Measurements from ENCODE around the gene RNF180.

The RNF180 gene, protein sequence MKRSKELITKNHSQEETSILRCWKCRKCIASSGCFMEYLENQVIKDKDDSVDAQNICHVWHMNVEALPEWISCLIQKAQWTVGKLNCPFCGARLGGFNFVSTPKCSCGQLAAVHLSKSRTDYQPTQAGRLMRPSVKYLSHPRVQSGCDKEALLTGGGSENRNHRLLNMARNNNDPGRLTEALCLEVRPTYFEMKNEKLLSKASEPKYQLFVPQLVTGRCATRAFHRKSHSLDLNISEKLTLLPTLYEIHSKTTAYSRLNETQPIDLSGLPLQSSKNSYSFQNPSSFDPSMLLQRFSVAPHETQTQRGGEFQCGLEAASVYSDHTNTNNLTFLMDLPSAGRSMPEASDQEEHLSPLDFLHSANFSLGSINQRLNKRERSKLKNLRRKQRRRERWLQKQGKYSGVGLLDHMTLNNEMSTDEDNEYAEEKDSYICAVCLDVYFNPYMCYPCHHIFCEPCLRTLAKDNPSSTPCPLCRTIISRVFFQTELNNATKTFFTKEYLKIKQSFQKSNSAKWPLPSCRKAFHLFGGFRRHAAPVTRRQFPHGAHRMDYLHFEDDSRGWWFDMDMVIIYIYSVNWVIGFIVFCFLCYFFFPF

DNA sequence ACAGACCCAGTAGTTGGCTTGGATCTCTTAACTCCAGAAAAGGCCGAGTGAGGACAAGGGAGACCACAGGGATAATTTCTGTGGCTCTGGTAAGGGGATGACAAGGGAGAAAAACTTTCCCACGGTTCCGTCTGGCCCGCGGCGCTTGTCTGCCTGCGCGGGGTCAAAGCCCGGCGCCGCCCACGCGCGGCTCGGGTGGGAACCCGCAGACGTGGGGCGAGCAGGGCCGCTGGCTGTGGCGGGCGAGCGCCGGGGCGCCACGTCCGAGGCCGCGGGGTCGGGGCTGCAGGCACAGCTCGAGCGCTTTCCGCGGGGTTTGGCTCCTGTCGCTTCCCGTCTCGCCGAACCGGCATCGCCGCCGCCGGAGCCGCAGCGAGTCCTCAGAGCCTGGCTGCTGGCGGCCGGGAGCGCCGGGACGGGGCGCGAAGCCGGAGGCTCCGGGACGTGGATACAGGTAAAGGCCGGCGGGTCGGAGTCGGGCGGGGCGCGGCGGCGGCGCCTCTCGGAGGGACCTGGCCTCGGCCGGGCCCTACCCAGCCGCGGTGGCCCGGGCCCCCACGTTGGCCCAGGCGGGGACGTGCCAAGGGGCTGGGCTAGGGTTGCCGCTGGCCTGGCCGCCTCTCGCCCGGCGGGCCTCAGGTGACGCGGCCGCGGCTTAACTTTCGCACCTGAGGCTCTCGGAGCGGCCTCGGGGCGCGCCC lies at the start of gene RNF180:
Gene RNF180, plus strand, starts transcription at position 344 of the 701 bp plus-strand sequence. CDS start 34,965 bp downstream, outside the sequence.
- DNase-seq: no peak

DNA sequence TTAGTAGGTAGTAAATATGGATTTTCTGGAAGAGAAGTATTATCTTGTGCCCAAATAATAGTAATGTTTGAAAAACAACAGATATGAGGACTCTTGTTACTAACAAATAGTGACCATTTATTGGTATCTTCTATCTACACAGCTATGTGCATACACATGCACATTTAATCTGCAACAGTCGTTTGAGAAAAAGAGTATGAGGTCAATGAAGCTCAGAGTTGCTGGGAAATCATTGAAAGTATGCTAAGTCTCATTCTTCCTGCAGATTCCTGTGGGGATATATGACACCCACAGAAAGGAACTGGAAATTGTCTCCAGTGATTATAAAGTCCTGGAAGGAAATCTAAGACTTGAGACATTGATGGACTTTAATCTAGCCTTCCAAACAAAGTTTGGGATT lies 40.1 kb upstream of the RNF180 start:
- no peak for DNase-seq

DNA sequence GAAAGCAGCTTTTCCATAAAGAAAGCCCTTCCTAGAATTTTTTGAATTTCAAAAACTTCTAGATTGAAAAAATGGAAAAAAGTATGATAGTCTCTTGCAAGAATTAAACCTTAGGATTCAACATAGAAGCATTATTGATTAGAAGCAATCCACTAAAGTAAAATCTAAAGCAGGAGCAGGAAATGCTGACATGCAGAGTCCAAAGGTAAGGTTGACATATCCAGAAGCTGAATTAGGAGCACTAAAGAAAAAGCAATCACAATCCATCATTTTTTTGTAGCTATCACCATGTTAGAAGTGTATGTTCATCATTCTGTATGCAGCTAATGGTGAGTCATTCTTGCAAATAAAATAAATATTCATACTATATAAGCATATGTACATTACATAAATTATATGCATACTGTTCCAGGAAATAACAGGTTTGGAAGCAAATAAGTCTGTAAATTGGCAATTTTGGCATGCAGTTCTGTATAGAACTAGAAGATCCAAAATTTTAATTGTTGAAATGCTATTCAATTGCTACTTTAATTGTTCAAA lies 39.4 kb upstream of the RNF180 start:
- DNase-seq: no peak

DNA sequence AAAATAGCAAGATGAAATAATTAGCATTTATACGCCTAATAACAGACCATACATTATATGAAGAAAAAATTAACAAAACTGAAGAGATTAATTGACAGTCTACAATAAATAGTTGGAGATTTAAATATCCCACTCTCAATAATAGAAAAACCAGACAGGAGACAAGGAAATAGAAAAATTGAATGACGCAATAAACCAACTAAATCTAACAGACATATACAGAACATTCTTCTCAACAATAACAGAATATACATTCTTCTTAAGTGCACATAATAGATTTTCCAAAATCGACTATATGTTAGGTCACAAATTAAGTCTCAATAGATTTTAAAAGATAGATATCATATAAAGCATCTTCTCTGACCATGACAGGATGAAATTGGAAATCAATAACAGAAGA lies 25.6 kb upstream of the RNF180 start:
- no peak for DNase-seq

DNA sequence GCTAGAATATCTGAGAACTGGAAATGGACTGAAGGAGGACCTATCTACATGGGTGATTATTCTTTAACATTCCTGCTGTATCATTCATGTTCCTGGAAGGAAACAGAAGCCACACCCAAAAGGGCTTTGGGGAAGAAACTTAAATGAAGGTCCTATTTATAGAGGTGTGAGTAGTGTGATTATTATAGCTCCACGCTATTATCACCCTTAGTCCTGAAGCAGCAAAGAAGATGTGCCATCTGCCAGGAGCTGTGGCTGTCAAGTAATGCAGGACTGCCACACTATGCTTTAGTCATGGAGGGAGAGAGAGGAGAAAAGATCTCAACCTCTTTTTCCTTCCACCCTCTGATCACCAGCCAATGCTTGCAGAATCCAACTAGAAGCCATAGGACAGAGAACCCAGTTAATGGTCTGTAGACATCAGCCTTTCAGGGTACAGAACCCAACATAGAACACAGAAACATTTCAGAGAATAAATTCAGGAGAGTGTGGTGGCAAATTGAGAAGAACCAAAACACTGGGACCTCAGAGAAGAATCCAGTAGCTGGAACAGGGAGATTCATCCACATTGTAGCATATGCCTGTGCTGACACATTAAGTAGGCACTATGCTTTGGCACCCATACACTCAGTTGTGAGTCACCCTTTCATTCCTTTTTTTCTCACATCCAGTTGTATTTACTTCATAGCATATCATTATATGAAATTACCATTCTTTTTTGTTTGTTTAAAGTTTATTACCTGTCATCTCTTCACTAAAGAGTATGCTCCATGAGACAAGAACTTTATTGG lies 21.0 kb upstream of the RNF180 start:
- no peak for DNase-seq

DNA sequence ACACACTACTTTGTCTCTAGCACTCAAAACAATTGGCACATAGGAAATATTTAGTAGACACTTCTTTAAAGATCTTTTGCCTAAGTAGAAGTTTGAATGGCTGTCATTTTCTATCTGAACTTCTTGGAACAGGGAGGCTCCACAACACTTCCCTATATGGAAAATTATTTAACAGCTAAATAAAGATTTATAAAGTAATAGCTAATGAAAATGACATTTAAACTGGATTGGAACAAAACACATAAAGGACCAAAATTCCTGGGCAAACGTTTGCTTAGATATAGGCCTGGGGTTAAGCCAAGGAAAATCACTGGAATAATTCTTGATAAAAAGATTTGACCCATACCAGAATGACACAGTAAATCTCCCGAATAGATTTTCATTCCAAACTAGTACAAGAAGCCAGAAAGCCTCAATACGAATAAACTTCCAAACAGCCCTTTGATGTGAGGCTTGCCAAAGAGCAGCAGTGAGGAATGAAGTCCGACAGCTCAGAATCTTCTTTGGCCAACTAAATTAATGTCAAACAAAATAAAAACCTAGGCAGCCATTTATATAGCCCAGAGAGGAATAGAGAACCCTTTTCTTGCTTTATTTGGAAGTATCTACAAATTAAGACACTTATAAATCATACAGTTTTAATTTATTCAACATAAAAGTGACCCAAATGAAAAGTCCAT lies 20.3 kb upstream of the RNF180 start:
- DNase-seq: no peak

DNA sequence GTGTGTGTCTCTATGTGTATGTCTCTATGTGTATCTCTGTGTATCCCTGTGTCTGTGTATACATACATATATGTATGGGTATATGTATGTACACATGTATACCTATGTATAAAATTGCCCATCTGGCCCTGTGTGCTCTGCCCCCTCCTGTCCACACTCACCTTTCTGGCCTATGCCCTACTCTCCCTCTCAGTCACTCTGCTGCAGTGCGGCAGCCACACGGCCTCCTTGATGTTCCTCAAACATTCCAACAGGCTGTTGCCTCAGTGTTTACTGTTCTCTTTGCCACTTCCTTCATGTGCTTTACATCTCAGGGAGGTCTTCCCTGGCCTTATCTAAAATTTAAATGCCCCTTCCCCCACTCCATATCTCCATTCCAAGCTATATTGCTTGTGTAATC lies 18.3 kb upstream of the RNF180 start:
- DNase-seq: no peak

DNA sequence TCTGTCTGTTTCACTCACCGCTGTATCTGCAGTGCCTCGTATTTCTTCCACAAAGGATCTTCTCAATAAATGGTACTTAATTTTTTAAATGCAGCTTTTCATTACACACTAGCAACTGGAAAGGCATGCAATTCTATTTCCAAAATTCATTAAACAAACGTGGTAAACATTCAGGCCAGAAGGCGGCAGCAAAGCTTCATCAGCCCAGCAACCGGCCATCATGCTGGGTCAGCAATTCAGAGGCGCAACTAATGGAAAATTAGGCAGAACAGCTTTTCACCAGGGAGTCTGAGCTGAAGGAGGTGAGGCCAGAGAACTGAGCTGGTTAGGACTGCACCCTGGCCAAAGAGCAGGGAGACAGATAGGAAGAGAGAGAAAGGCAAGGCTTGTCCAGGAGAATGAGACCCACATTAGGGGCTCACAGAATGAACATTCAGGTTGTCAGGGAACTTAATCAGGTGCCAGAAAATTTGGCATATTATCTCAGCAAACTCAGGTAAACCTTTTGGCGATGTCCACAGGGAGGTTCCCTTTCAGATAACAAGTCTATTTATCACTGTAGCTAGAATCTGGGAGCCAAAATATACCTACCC lies 17.7 kb upstream of the RNF180 start:
- no peak for DNase-seq

DNA sequence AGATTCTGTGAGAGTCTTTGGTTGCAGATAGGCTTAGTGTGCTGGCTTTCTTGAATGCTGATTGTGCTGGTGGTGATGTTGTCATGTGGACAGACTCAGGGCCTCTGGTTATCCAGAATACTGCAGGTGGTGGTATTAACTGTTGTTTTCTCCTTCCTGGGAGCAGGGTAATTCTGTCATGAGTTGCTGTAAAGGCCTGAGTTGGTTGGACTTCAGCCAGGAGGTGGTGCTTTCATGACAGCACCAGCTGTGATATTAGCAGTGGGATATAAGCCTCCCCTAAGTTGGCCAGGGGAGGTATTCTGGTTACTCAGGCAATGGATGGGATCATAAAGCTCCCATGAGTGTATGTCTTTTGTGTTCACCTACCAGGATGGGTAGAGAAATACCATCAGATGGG lies 16.4 kb upstream of the RNF180 start:
- no peak for DNase-seq

DNA sequence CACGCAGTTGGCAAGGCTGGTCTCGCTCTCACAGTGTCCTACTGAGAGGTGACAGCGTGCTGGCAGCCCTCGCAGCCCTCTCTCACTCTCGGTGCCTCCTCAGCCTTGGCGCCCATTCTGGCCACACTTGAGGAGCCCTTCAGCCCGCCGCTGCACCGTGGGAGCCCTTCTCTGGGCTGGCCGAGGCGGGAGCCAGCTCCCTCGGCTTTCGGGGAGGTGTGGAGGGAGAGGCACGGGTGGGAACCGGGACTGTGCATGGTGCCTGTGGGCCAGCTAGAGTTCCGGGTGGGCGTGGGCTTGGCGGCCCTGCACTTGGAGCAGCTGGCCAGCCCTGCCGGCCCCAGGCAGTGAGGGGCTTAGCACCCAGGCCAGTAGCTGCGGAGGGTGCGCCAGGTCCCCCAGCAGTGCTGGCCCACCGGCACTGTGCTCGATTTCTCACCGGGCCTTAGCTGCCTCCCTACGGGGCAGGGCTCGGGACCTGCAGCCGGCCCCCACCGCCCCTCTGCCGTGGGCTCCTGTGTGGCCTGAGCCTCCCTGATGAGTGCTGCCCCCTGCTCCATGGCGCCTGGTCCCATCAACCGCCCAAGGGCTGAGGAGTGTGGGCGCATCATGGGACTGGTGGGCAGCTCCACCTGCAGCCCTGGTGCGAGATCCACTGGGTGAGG lies 15.7 kb upstream of the RNF180 start:
- DNase-seq: no peak

DNA sequence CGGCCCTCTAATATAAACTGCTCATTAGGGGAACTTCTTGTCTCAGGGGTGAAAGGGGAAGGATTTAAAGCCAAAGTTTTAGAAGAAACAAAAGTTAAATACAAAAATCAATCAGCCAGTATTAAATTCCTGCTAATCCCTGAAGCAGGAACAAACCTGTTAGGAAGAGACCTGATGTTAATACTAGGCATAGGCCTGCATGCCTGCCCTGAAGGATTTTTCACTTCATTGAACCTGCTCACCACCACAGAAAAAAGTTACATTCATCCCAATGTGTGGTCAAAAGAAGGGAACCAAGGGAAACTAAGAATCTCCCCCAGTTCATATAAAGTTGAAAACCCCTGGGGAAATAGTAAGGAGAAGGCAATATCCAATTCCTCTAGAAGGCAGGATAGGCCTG lies 9.4 kb upstream of the RNF180 start:
- no peak for DNase-seq

DNA sequence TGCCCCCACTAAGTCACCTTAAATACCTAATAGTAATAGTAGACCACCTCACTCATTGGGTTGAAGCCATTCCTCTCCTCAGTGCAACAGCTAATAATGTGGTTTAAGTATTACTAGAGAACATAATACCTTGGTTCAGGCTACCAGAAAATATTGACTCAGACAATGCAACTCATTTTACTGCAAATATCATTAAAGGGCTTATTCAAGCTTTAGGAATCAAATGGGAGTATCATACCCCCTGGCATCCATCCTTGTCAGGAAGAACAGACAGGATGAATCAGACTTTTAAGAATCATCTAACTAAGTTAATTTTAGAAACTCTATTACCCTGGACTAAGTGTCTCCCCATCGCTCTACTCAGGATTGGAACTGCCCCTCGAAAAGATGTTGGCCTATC lies 6.8 kb upstream of the RNF180 start:
- no peak for DNase-seq

DNA sequence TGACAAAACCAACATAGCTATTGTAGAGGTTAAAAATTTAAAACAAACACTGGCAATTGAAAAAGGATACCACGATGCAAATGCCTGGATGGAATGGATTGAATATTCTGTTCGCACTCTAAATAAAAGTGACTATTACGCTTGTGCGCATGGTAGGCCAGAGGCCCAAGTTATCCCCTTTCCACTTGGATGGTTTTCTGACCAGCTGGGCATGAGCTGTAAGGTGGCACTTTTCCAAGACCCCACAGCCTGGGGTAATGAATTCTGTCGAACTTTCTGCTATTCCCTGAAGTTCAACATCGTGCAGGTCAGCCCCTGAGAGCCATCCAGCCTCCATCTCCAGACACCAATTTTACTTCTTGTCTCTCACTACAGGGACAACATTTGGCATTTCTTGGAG lies 5.4 kb upstream of the RNF180 start:
- DNase-seq: no peak

DNA sequence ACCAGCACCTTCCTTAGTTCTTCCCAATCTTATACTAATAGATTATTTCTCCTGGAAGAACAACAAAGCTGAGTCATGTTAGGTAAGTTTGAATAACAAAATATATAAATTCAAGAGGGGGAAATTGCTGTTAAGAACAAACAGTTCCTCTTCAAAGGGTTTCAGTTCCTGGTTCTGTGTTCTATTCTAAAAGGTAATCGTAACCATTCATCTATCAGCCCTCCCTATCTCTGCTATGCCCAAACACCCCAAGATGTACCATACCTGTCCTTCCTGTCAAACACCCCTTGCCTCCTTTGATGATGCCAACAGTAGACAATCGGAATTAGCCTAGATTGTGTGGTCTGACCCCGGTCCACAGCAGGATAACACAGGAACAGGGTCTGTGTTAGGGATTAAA lies 4.2 kb upstream of the RNF180 start:
- DNase-seq: no peak

DNA sequence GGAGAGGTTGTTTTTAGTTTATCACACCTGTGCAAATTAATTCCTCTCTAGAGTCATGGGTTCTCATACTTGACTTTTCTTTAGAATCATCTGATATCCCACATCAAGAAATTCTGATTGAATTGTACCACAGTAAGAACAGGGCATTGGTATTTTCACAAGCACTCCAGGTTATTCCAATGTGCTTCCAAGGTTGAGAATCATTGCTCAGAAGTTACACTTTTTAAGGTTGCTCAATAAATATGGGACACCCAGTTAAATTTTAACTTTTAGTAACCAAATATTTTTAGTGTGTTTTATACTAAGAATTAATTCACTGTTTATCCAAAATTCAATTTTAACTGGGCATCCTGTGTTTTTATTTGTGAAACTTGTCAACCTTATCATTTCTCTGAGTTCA lies 2.5 kb upstream of the RNF180 start:
- DNase-seq: no peak

DNA sequence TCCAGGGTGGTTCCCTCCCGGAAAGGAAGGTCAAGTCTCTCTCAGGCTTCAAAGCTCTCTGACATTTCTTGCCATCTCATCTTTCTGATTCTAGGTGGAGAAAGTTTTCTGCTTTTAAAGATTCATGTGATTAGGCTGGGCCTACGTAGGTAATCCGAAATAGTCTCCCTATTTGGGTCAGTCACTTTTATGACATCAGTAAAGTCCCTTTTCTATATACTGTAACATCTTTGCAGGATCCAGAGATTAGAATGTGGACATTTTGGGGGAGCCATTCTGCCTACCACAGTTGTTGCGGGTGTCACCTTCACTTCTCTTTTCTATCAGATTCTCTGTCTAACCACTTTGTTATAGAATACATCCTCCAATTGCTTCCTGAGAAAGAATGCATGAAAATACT lies 1.9 kb upstream of the RNF180 start:
- DNase-seq: no peak

DNA sequence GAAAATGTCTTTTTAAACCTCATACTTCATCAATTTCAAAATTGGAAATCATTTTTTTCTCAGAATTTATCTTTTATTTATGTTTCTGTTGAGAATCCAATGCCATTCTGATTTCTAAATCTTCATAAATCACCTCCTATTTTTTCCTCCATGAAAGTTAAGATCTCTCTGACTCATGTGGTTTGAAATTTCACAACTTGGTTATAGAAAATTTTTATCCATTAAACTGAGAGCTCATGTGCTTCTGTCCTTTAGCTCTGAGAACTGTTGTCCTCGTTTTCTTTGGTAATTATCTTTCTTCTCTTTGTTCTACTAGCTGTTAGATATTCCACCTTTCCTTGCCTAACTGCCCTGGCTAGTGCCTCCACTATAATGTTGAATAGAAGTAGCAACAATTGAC lies 1.5 kb upstream of the RNF180 start:
- no peak for DNase-seq

DNA sequence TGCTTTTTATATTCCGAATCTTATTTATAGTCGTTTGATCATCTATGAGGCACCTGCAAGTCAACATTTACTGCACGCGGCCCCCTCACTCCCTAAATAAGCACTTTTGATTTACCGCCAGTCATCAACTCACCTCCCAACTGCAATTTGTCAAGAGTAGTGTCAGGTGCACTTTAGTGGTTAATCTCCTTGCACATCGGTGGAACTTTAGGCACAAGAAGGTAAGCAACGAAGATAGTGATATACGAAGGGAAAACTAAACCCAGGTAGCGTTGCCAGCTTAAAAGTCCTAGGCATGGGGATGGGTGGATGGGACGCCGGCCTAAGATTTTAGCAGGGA lies 513 bp upstream of the RNF180 start:
- DNase-seq: no peak

DNA sequence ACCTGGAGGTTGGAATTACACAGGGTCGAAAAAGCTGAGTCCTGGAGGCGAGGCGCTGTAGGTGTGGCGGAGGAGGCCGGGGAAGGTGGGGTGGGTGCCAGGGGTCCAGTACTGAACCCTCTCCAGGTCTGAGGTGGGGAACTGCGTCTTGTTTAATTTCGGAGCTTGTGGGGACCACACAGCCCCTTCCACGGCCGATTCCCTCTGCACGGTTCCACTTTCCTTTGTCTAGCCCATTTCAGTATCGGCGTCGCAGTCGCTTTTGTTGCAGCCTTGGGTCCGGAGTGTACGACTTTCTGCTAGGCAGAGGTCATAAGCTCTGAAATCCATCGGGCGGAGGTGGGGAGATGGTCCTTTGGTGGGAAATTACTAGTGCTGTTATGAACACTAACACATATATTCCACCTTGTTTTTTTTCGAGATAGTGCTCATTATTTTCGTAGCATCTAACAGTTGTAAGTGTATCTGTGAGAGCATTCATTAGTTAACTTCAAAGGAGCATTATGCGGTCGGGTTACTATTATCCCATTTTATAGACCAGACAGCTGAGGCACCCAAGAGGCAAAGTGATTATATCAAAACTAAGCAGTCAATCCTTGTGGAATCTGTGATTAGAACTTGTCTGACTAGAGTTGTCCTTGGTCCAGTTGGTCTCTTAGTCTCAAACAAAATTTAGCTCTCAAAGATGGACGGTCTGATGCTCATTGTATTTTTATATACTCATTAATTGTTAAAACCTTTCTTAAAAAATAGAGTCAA lies 737 bp downstream of the RNF180 start:
- no peak for DNase-seq

DNA sequence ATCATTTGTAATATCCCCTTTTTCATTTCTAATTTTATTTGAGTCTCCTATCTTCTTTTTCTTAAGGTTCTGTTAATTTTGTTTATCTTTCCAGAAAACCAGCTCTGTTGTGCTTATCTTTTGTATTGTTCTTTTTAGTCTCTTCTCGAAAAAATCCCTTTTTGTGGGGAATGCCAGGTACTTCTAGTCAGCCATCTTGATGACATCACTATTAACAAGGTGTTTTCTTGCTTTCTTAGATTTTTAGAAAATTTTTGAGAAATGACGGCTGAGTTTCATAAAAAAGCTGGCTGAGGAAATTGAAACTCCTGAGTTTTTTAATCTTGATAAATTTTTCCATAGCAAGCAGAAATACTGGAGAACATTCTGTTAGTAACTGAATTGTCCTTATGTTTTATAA lies 10.7 kb downstream of the RNF180 start:
- no peak for DNase-seq

All from CD4-positive, alpha-beta T cell treated with Interleukin-4 for 4 hours (primary cell).